Hindlimb muscle (tissue), 1 donor: Measurements from ENCODE around the gene C12orf76. TPM values are rescaled to one million over a fixed set of nuclear protein-coding genes. Genes with fewer than 3 reads are reported as not detected.
A peak's percentile ranks its signal among the peaks of the same experiment; 100 is the strongest.
"Not testable (repeated sequence)": the region's sequence is repeated elsewhere in the genome, so short reads cannot be mapped to it uniquely, and the experiment has no call there.

Experiments used
- DNase-seq: peaks from one replicate; pipeline ENCODE4 v3.0.0-alpha.2; 2013
- polyA plus RNA-seq: library from polyadenylated mRNA; unstranded; fragments of 120-200 nt; gene quantifications from one replicate; pipeline ENCODE4 v1.2.1, GENCODE V29; 2013; ENCODE audit not compliant: insufficient read length

Gene C12orf76
- 33.7 TPM for polyA plus RNA-seq

GRCh38 chr12:110048242-110049027 lies at the start of gene C12orf76:
TSS of gene C12orf76 (minus strand) at chr12:110048522. CDS start at chr12:110048495, 27 bp downstream.
- peak; percentile 97 for DNase-seq

- DNase-seq, result no peak
Observed at GRCh38 chr12:110093631-110094311, 45.4 kb upstream of the C12orf76 start.

GRCh38 chr12:110091136-110091711 lies 42.9 kb upstream of the C12orf76 start:
- DNase-seq, result no peak

GRCh38 chr12:110090266-110091135 lies 42.2 kb upstream of the C12orf76 start:
- no peak for DNase-seq

GRCh38 chr12:110088936-110089335 lies 40.6 kb upstream of the C12orf76 start:
- no peak for DNase-seq

GRCh38 chr12:110088216-110088615 lies 39.9 kb upstream of the C12orf76 start:
- DNase-seq, result not testable (repeated sequence)

GRCh38 chr12:110084314-110085015 lies 36.1 kb upstream of the C12orf76 start:
- DNase-seq, result no peak

- no peak for DNase-seq
Observed at GRCh38 chr12:110080410-110080809, 32.1 kb upstream of the C12orf76 start.

GRCh38 chr12:110079477-110080400 lies 31.4 kb upstream of the C12orf76 start:
- no peak for DNase-seq

- no peak for DNase-seq
Observed at GRCh38 chr12:110077800-110078199, 29.5 kb upstream of the C12orf76 start.

- no peak for DNase-seq
Observed at GRCh38 chr12:110075880-110076279, 27.6 kb upstream of the C12orf76 start.

GRCh38 chr12:110074089-110074488 lies 25.8 kb upstream of the C12orf76 start:
- no peak for DNase-seq

- peak; percentile 56 for DNase-seq
Observed at GRCh38 chr12:110073049-110073831, 24.9 kb upstream of the C12orf76 start.

- DNase-seq, result not testable (repeated sequence)
Observed at GRCh38 chr12:110072636-110073035, 24.3 kb upstream of the C12orf76 start.

GRCh38 chr12:110071967-110072366 lies 23.6 kb upstream of the C12orf76 start:
- no peak for DNase-seq

- no peak for DNase-seq
Observed at GRCh38 chr12:110071504-110071903, 23.2 kb upstream of the C12orf76 start.

- DNase-seq, result no peak
Observed at GRCh38 chr12:110068654-110069053, 20.3 kb upstream of the C12orf76 start.

- DNase-seq, result not testable (repeated sequence)
Observed at GRCh38 chr12:110068115-110068514, 19.8 kb upstream of the C12orf76 start.

- no peak for DNase-seq
Observed at GRCh38 chr12:110067531-110067930, 19.2 kb upstream of the C12orf76 start.

GRCh38 chr12:110065540-110065939 lies 17.2 kb upstream of the C12orf76 start:
- no peak for DNase-seq
